ENCODE measurements around the gene AREL1. TPM values are rescaled to one million over a fixed set of nuclear protein-coding genes. Genes with fewer than 3 reads are reported as not detected.

Gene AREL1
- total RNA-seq, 1 experiment from 2014 or later, result 44.7 TPM

DNA sequence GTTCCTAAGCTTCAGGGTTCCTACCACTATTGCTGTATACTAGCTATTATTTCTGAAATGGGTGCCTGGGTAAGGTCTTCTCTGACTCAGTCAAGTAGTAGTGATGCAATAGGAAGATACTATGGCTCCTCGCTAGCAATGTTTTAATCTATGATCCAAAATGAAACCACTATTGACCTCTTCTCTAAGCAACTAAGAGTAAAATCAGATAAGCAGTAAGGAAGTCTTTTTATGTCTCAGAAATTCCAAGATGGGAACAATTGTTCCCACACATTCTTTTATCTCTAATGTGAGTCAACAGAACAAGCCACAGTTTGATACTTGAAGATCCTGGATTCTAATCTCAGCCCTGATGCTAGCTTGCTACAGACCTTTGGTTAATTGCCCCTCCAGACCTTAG, 45.1 kb downstream of the AREL1 start:
- Histone ChIP-seq H3K27ac (ENCODE audit: low read length) (no peak overlapping the region), H3K27me3 (ENCODE audit: control insufficient read depth, insufficient read depth, low read length) (no peaks in the 10 kb centered on the region), H3K4me3 (ENCODE audit: low read depth in 2 of 2, low read length in 2 of 2) (no peak overlapping the region), H3K9me3 (ENCODE audit: control insufficient read depth, insufficient read depth, low read depth, low read length) (no peaks in the 10 kb centered on the region), H3K4me1 (ENCODE audit: control insufficient read depth, insufficient read depth, low read length) (no peaks in the 10 kb centered on the region), H3K36me3 (ENCODE audit: control insufficient read depth, insufficient read depth, low read length) (peaks cover 22% of the 10 kb centered on the region)
- in situ Hi-C loops (cut with HindIII; ENCODE audit: low pct_unique_long_range_greater_than_20kb, low sequenced_read_pairs), result no loop called here
- no peak for ATAC-seq
- DNase-seq (ENCODE audit: low read depth, low spot score), result no peak
- intact Hi-C loops (cut with micrococcal nuclease; ENCODE audit: unreplicated experiment), result no loop called here
- BruUV-seq (replicated peaks), result no TSS peak
- TF ChIP-seq, protein P1, sequence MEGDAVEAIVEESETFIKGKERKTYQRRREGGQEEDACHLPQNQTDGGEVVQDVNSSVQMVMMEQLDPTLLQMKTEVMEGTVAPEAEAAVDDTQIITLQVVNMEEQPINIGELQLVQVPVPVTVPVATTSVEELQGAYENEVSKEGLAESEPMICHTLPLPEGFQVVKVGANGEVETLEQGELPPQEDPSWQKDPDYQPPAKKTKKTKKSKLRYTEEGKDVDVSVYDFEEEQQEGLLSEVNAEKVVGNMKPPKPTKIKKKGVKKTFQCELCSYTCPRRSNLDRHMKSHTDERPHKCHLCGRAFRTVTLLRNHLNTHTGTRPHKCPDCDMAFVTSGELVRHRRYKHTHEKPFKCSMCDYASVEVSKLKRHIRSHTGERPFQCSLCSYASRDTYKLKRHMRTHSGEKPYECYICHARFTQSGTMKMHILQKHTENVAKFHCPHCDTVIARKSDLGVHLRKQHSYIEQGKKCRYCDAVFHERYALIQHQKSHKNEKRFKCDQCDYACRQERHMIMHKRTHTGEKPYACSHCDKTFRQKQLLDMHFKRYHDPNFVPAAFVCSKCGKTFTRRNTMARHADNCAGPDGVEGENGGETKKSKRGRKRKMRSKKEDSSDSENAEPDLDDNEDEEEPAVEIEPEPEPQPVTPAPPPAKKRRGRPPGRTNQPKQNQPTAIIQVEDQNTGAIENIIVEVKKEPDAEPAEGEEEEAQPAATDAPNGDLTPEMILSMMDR (IDR thresholded peaks at IDR 0.05), result no peak
- TF ChIP-seq, protein P2, sequence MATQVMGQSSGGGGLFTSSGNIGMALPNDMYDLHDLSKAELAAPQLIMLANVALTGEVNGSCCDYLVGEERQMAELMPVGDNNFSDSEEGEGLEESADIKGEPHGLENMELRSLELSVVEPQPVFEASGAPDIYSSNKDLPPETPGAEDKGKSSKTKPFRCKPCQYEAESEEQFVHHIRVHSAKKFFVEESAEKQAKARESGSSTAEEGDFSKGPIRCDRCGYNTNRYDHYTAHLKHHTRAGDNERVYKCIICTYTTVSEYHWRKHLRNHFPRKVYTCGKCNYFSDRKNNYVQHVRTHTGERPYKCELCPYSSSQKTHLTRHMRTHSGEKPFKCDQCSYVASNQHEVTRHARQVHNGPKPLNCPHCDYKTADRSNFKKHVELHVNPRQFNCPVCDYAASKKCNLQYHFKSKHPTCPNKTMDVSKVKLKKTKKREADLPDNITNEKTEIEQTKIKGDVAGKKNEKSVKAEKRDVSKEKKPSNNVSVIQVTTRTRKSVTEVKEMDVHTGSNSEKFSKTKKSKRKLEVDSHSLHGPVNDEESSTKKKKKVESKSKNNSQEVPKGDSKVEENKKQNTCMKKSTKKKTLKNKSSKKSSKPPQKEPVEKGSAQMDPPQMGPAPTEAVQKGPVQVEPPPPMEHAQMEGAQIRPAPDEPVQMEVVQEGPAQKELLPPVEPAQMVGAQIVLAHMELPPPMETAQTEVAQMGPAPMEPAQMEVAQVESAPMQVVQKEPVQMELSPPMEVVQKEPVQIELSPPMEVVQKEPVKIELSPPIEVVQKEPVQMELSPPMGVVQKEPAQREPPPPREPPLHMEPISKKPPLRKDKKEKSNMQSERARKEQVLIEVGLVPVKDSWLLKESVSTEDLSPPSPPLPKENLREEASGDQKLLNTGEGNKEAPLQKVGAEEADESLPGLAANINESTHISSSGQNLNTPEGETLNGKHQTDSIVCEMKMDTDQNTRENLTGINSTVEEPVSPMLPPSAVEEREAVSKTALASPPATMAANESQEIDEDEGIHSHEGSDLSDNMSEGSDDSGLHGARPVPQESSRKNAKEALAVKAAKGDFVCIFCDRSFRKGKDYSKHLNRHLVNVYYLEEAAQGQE (IDR thresholded peaks at IDR 0.05; ENCODE audit: insufficient read depth in 1 of 2, low read depth in 2 of 2, low read length in 1 of 2), result no peak
- TF ChIP-seq POLR2AphosphoS5 (IDR thresholded peaks at IDR 0.05; ENCODE audit: low read depth, low read length) (no peak), TCF7L2 (IDR thresholded peaks at IDR 0.05; ENCODE audit: low read depth, low read length) (no peak), SIN3A (IDR thresholded peaks at IDR 0.05; ENCODE audit: borderline replicate concordance, insufficient read depth, low read depth, low read length) (no peak)
- ChIA-PET CTCF (no interaction called here), POLR2A (no interaction called here)

DNA sequence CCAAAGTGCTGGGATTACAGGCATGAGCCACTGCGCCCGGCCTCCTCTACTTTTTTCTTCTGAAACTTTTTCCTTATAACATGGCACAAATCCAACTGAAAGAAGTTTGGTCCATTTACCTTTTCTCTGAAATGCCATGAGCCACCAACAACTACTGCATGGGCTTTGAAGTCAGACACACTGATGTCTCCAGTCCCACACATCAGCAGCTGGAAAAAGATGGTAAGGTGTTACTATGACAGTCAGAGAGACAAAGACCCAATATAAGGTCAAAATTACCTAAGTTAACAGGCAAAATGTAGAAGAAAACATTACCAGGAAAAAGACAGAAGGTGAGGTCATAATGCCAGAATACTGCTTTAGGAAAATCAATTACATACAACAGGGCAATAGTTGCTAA, 48.2 kb downstream of the AREL1 start:
- Histone ChIP-seq H3K4me3 (ENCODE audit: low read depth in 2 of 2, low read length in 2 of 2) (no peak overlapping the region), H3K36me3 (ENCODE audit: control insufficient read depth, insufficient read depth, low read length) (peaks cover 23% of the 10 kb centered on the region), H3K27ac (ENCODE audit: low read length) (no peak overlapping the region), H3K27me3 (ENCODE audit: control insufficient read depth, insufficient read depth, low read length) (no peaks in the 10 kb centered on the region), H3K9me3 (ENCODE audit: control insufficient read depth, insufficient read depth, low read depth, low read length) (no peaks in the 10 kb centered on the region), H3K4me1 (ENCODE audit: control insufficient read depth, insufficient read depth, low read length) (no peaks in the 10 kb centered on the region)
- ChIA-PET CTCF (interaction anchor here (0.6 kb wide), 2 partner anchors 25 to 283 kb away, joined by 3 read pairs; no protein-coding TSS in a partner anchor), POLR2A (no interaction called here)
- intact Hi-C loops (cut with micrococcal nuclease; ENCODE audit: unreplicated experiment), result no loop called here
- BruUV-seq (replicated peaks), result no TSS peak
- in situ Hi-C loops (cut with HindIII; ENCODE audit: low pct_unique_long_range_greater_than_20kb, low sequenced_read_pairs), result no loop called here
- no peak for ATAC-seq
- no peak for DNase-seq (ENCODE audit: low read depth, low spot score)
- TF ChIP-seq POLR2AphosphoS5 (IDR thresholded peaks at IDR 0.05; ENCODE audit: low read depth, low read length) (no peak), SIN3A (IDR thresholded peaks at IDR 0.05; ENCODE audit: borderline replicate concordance, insufficient read depth, low read depth, low read length) (no peak), TCF7L2 (IDR thresholded peaks at IDR 0.05; ENCODE audit: low read depth, low read length) (no peak)
- TF ChIP-seq, protein P2 (IDR thresholded peaks at IDR 0.05; ENCODE audit: insufficient read depth in 1 of 2, low read depth in 2 of 2, low read length in 1 of 2), result no peak
- TF ChIP-seq, protein P1 (IDR thresholded peaks at IDR 0.05), result no peak
